Fibroblast of pulmonary artery (primary cell): ENCODE measurements around the gene VEPH1.

ENCODE experiments used
- DNase-seq: peaks from one replicate; pipeline ENCODE4 v3.0.0-alpha.2; 2010; ENCODE audit warnings: low read depth
- H3K4me3 ChIP-seq: replicated peaks from 2 replicates; pipeline ENCODE4 v1.5.1; 2011; ENCODE audit warnings: low read depth, mild to moderate bottlenecking, control low read depth, low read length, moderate library complexity
- CTCF ChIP-seq: IDR thresholded peaks from 2 replicates; pipeline ENCODE4 v1.5.1; 2011; ENCODE audit warnings: mild to moderate bottlenecking, control low read depth, low read length, inconsistent platforms; ENCODE audit errors: missing control alignments

Gene VEPH1

GRCh38 chr3:157375342-157375986 is 127.8 kb downstream of the VEPH1 start:
- no peak for DNase-seq
- H3K4me3 ChIP-seq, result no peak overlapping the region
- TF ChIP-seq CTCF, result no peak

- TF ChIP-seq CTCF, result no peak
- no peak for DNase-seq
- H3K4me3 ChIP-seq, result no peak overlapping the region
These were observed 128.3 kb downstream of the VEPH1 start for GRCh38 chr3:157374933-157375332.

- H3K4me3 ChIP-seq, result no peak overlapping the region
- peak; percentile 48 for DNase-seq
- no peak for TF ChIP-seq CTCF
These were observed 129.4 kb downstream of the VEPH1 start for GRCh38 chr3:157373783-157374182.

- no peak for DNase-seq
- no peak for TF ChIP-seq CTCF
- no peak overlapping the region for H3K4me3 ChIP-seq
These were observed 132.3 kb downstream of the VEPH1 start for GRCh38 chr3:157370867-157371266.

GRCh38 chr3:157369727-157370421 is 133.3 kb downstream of the VEPH1 start:
- peak; percentile 38 for DNase-seq
- TF ChIP-seq CTCF, result no peak
- H3K4me3 ChIP-seq, result no peak overlapping the region

GRCh38 chr3:157368171-157368570 is 135.0 kb downstream of the VEPH1 start:
- no peak for DNase-seq
- no peak for TF ChIP-seq CTCF
- H3K4me3 ChIP-seq, result no peak overlapping the region

- no peak for DNase-seq
- H3K4me3 ChIP-seq, result no peak overlapping the region
- TF ChIP-seq CTCF, result no peak
These were observed 139.8 kb downstream of the VEPH1 start for GRCh38 chr3:157363393-157363792.
